Skin of body (tissue), 2 donors: Measurements from ENCODE around the gene MRPS35. TPM values are rescaled to one million over a fixed set of nuclear protein-coding genes. Genes with fewer than 3 reads are reported as not detected.

Experiments
- small RNA-seq: library from RNA; depleted of rRNA; stranded (forward); fragments of <200 nt; gene quantifications from one replicate; pipeline ENCODE3, GENCODE V24; 2014; ENCODE audit warnings: low replicate concordance
- total RNA-seq: library from RNA; depleted of rRNA; stranded (reverse); fragments of >200 nt; gene quantifications from one replicate; pipeline ENCODE4 v1.2.3, GENCODE V29; 2014

The MRPS35 gene
- total RNA-seq, 1 donor from 2014 or later = 41.3 TPM

Small RNA genes lying within 50 kb of the gene (small RNA-seq; reads per million reads assigned to genes)
- gene RF00019 = not detected

Other genes starting within 250 kb of the MRPS35 start
- gene PPFIBP1, start 186.6 kb upstream of the MRPS35 start, total RNA-seq = 99.6 TPM
- 0.79 TPM for gene REP15, start 14.4 kb upstream of the MRPS35 start, total RNA-seq
- 22.8 TPM for gene KLHL42, start 69.4 kb downstream of the MRPS35 start, total RNA-seq
- not detected for gene MANSC4, start 69.4 kb downstream of the MRPS35 start, total RNA-seq